ENCODE results near the gene CEACAM5.
"Not testable (repeated sequence)": the region's sequence is repeated elsewhere in the genome, so short reads cannot be mapped to it uniquely, and the experiment has no call there.

Gene CEACAM5

GRCh38 chr19:41758846-41759245, 50.4 kb downstream of the CEACAM5 start:
- Histone ChIP-seq H3K4me1 (ENCODE audit: control insufficient read depth, insufficient read depth, low read length) (no peaks in the 10 kb centered on the region), H3K27ac (ENCODE audit: extremely low read depth, low read depth, low read length) (no peak overlapping the region), H3K9me3 (ENCODE audit: control insufficient read depth, insufficient read depth, low read depth, low read length) (no peaks in the 10 kb centered on the region), H3K4me3 (ENCODE audit: low read depth, low read length) (no peak overlapping the region), H3K36me3 (ENCODE audit: control insufficient read depth in 2 of 2, insufficient read depth in 1 of 2, low read length in 2 of 2) (no peaks in the 10 kb centered on the region)
- no peak for TF ChIP-seq GLI4 (tag by site-specific recombination; IDR thresholded peaks at IDR 0.05)
- ChIA-PET CTCF (interaction anchor here (1.1 to 8.4 kb wide), 5 partner anchors 22 to 63 kb away, joined by 3 to 226 read pairs (median 4); no protein-coding TSS in a partner anchor), POLR2A (no interaction called here)

GRCh38 chr19:41767115-41767514, 58.7 kb downstream of the CEACAM5 start:
- no peaks in the 10 kb centered on the region for H3K9me3 ChIP-seq (ENCODE audit: control insufficient read depth, insufficient read depth, low read depth, low read length)
- no peaks in the 10 kb centered on the region for H3K36me3 ChIP-seq (ENCODE audit: control insufficient read depth in 2 of 2, insufficient read depth in 1 of 2, low read length in 2 of 2)
- TF ChIP-seq ZNF202 (tag by site-specific recombination; IDR thresholded peaks at IDR 0.05; ENCODE audit: borderline replicate concordance) (no peak), ZNF549 (tag by site-specific recombination; IDR thresholded peaks at IDR 0.05) (no peak), ZFHX2 (tag by site-specific recombination; conservative IDR thresholded peaks at IDR 0.05) (no peak), GLIS2 (tag by site-specific recombination; IDR thresholded peaks at IDR 0.05) (no peak), PRDM10 (tag by site-specific recombination; IDR thresholded peaks at IDR 0.05) (no peak), ZNF23 (tag by site-specific recombination; IDR thresholded peaks at IDR 0.05; ENCODE audit: borderline replicate concordance) (no peak), ZNF645 (tag by site-specific recombination; IDR thresholded peaks at IDR 0.05) (no peak), ZNF600 (tag by site-specific recombination; IDR thresholded peaks at IDR 0.05) (no peak), KLF1 (tag by site-specific recombination; IDR thresholded peaks at IDR 0.05) (no peak), REPIN1 (tag by site-specific recombination; IDR thresholded peaks at IDR 0.05; ENCODE audit: low read depth) (no peak), ZNF341 (tag by site-specific recombination; IDR thresholded peaks at IDR 0.05; ENCODE audit: low read depth) (no peak), ZNF776 (tag by site-specific recombination; IDR thresholded peaks at IDR 0.05; ENCODE audit: borderline replicate concordance) (no peak), PRDM2 (tag by site-specific recombination; IDR thresholded peaks at IDR 0.05; ENCODE audit: borderline replicate concordance) (no peak), ZNF521 (tag by site-specific recombination; IDR thresholded peaks at IDR 0.05) (no peak)
- TF ChIP-seq, protein P1, sequence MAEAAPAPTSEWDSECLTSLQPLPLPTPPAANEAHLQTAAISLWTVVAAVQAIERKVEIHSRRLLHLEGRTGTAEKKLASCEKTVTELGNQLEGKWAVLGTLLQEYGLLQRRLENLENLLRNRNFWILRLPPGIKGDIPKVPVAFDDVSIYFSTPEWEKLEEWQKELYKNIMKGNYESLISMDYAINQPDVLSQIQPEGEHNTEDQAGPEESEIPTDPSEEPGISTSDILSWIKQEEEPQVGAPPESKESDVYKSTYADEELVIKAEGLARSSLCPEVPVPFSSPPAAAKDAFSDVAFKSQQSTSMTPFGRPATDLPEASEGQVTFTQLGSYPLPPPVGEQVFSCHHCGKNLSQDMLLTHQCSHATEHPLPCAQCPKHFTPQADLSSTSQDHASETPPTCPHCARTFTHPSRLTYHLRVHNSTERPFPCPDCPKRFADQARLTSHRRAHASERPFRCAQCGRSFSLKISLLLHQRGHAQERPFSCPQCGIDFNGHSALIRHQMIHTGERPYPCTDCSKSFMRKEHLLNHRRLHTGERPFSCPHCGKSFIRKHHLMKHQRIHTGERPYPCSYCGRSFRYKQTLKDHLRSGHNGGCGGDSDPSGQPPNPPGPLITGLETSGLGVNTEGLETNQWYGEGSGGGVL (tag by site-specific recombination; IDR thresholded peaks at IDR 0.05), result no peak
- H3K4me1 ChIP-seq (ENCODE audit: control insufficient read depth, insufficient read depth, low read length), result no peaks in the 10 kb centered on the region
- no peak overlapping the region for H3K4me3 ChIP-seq (ENCODE audit: low read depth, low read length)
- ChIA-PET CTCF (interaction anchor here (1.0 to 1.7 kb wide), 5 partner anchors 10 to 60 kb away, joined by 4 to 15 read pairs (median 5); no protein-coding TSS in a partner anchor), POLR2A (no interaction called here)
- no peak overlapping the region for H3K27ac ChIP-seq (ENCODE audit: extremely low read depth, low read depth, low read length)

- H3K4me1 ChIP-seq (ENCODE audit: control insufficient read depth, insufficient read depth, low read length); H3K9me3 ChIP-seq (ENCODE audit: control insufficient read depth, insufficient read depth, low read depth, low read length); H3K36me3 ChIP-seq (ENCODE audit: control insufficient read depth in 2 of 2, insufficient read depth in 1 of 2, low read length in 2 of 2); POLR2A ChIA-PET; H3K4me3 ChIP-seq (ENCODE audit: low read depth, low read length); H3K27ac ChIP-seq (ENCODE audit: extremely low read depth, low read depth, low read length): not testable (repeated sequence)
- CTCF ChIA-PET, result interaction anchor here (1.0 to 1.7 kb wide), 4 partner anchors 11 to 61 kb away, joined by 4 to 7 read pairs (median 4); no protein-coding TSS in a partner anchor
These were observed 59.7 kb downstream of the CEACAM5 start for GRCh38 chr19:41768105-41768504.

Measured in HEK293 (cell line).